GM21390 (cell line): Measurements from ENCODE around the gene MMP28.

Experiments used
- ATAC-seq: cut with Tn5 transposase; IDR thresholded peaks from one replicate; pipeline ENCODE4 v1.9.1; 2021; ENCODE audit not compliant: unreplicated experiment

The MMP28 gene

DNA sequence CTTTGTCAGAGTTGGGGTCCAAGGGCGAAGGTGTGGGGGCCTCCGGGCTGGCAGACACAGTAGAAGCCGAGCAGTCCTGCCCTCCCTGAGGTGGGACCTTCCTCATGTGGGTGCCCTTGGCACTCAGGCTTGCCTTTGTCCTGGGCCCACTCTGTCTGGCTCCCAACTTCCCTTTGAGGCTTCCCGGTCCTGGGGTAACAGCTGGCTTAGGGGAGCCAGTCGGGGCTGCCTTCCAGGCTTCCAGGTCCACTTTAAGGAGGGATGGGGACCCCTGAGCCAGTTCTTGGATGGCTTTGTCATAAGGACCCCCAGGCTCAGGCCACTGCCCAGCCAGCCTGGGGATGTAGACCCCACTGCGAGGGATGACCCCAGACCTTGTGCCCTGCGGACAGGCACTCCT is 50.2 kb downstream of the MMP28 start:
- no peak for ATAC-seq

DNA sequence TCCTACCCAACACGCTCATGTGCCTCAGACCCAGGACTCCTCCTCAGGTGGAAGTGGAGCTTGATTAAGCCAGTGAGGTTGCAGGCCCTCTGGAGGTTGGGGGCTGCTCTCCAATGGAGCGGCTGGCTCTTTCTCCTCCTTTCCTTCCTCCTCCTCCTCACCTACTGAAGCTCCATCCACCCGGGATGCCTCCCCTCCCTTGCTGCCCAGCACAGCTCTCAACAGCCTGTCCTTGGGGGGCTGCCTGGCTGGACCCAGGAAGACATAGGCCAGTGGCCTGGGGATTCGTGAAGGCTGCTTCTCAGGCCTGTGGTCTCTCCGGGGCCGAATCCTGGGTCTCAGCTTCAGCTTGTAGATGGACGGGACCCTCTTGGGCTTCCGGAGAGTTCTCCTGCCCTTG is 50.6 kb downstream of the MMP28 start:
- no peak for ATAC-seq

DNA sequence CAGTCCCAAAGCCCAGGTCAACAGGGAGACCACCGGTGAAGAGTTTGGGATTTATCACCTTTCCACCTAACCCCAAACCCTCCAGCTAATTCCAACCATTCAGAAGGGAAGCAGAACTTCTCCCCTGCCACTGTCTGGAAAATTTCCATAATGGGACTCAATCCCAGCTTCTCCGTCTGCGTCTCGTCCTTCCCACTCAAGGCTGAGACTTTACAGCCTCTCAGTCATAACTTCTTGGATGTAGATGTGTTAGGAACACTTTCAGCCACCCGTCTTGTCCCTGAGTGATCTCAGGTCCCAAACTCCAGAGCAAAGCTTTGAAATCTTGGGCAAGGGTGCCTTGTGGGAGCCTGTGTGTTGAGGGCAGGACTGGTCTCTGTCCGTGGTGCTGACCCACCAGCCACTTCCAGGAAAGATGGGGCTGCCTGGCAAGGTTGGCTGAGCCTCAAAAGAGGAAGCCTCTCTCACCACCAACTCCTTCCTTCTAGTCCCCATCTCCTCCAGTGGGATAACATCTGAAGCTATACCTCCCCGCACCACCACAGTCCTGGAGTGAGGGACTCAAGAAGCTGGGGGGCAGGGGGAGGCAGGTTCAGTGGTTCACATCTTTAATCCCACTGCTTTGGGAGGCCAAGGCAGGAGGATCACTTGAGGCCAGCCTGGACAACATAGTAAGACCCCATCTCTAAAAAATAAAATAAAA is 51.7 kb downstream of the MMP28 start:
- no peak for ATAC-seq

DNA sequence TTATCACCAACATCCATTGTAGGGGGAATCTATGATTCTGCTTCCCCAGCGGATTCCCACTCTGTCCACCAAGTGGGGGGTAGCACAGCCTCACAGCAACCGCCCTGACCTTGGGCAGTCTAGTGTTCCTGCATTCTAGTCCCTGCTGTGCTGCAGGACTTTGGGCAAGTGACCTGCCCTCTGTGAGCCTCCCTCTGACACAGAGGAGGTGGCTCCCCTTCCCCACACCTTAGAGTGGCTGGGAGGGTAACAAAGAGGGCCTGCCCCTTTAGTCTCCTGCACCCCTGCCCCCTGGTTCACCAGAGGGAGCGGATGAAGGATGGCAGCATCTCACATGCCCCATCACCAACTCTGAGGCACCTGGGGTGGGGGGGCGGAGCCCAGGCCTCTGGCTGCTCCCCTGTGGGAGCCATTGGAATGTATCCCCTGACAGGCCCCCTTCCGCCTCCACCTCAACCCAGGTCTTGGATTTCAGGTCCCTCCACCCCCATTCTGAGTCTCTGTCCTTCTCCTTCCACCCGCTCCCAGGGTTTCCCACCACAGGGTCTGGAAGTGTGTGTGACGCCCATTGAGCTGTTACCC is 52.5 kb downstream of the MMP28 start:
- ATAC-seq = no peak

DNA sequence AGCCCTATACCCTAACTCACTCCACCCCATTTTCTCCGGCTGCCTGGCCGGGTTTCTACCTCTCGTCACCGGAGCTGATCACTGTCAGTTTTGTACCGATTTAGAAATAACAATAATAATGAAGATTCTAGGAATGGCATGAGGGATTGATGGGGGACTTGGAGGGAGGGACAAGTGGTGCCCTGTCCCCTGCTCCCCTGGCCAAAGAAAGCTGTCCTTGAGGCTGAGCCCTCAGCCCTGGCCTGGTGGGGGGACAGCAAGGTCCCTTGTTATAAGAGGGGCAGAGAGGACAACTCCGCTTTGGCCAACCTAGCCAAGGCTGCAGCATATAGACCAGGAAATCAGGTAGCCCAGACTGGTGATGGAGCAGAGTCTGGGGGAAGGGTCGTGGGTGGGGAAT is 52.9 kb downstream of the MMP28 start:
- no peak for ATAC-seq

DNA sequence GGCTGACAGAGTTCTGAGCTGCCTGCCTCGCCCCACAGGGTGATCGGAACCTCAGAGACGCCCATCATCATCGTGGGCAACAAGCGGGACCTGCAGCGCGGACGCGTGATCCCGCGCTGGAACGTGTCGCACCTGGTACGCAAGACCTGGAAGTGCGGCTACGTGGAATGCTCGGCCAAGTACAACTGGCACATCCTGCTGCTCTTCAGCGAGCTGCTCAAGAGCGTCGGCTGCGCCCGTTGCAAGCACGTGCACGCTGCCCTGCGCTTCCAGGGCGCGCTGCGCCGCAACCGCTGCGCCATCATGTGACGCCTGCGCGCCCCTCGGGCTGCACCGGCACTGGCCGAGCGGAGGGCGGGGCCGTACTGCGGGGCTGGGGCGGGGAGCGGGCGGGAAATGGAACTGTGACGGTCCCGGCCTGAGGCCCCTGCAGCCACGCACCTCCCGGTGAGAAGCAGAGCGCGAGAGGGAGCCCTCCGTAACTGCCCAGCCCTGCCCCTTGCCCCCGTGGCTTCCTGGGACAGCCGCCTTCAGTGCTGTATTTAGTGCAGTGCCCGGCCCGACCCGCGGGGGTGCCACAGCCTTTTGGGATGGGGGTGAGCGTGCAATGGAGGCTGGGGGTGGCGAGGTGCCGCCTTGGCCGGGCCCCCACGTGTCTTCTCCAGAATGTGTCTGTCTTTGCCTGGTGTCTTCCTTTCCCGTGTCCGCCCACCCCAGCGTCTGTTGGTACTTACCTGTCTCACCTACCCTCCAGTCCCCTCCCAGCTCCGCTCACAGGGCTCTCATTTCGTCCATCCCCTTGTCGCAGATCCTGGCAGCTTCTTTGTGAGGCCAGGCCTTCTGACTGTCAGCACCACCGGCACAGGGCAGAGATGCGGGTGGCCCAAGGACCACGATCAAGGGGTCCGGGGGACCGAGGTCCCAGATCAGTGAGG is 54.2 kb downstream of the MMP28 start:
- ATAC-seq = no peak

- no peak for ATAC-seq
Measured at GRCh38 chr17:35740216-35740615, 55.2 kb downstream of the MMP28 start.

DNA sequence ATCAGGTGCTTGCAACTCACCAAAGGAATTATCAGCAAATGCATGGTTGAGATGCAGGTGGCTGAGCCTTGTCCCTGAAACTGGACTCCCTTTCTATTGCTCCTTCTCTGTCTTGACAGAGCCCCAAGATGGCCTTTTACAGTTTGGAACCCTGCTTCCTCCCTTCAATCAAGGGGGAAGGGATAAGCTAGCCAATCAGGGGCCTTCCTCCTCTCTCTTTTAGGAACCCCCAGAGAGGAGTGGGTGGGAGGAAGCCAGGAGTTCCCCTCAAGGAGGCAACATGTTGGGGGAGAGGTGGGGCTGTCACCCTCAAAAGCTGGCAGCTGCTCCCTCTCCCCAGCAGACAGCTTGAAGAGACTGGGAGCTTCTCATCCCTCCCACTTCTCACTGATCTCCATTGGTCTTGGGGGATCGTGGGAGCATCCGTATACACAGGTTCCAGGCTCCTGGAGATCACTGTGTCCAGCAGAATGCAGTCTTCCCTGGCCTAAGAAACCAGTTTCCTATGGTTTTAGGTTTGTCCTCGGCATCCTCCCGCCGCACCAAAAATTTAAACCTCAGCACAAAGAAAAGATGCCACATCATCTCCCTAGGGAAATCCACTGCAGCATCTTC is 56.8 kb downstream of the MMP28 start:
- no peak for ATAC-seq

GRCh38 chr17:35736236-35736635 is 59.2 kb downstream of the MMP28 start:
- ATAC-seq = no peak

GRCh38 chr17:35735036-35735805 is 60.2 kb downstream of the MMP28 start:
- no peak for ATAC-seq

DNA sequence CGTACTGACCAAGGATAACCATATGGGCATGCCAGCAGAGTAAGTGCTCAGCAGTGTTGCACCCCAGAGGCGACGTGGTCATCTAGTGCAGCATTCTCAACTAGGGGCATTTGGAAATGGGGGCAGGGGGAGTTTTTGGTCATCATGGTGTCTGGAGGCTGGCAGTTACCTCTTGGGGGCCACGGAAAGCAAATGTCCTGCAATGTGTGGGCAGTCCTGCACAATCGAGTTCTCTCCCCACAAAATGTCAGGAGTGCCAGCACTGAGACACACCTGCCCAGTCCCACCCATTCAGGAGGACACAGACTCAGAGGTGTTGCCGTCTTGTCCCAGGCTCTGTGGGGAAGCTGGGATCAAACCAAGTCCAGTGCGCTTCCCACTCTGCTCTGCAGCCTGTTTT is 61.0 kb downstream of the MMP28 start:
- ATAC-seq = no peak

- ATAC-seq = no peak
Measured at GRCh38 chr17:35733366-35733765, 62.1 kb downstream of the MMP28 start.

GRCh38 chr17:35732806-35733136 is 62.7 kb downstream of the MMP28 start:
- ATAC-seq = no peak

GRCh38 chr17:35731917-35732805 is 63.3 kb downstream of the MMP28 start:
- ATAC-seq = no peak

- no peak for ATAC-seq
Measured at GRCh38 chr17:35731239-35731916, 64.1 kb downstream of the MMP28 start, which contains the start of gene RASL10B. Gene RASL10B, plus strand, starts transcription at chr17:35731639. Its CDS starts 3,546 bp downstream, at chr17:35735185.

GRCh38 chr17:35730400-35731005 is 64.9 kb downstream of the MMP28 start:
- ATAC-seq = no peak

GRCh38 chr17:35729405-35729833 is 66.0 kb downstream of the MMP28 start:
- no peak for ATAC-seq

DNA sequence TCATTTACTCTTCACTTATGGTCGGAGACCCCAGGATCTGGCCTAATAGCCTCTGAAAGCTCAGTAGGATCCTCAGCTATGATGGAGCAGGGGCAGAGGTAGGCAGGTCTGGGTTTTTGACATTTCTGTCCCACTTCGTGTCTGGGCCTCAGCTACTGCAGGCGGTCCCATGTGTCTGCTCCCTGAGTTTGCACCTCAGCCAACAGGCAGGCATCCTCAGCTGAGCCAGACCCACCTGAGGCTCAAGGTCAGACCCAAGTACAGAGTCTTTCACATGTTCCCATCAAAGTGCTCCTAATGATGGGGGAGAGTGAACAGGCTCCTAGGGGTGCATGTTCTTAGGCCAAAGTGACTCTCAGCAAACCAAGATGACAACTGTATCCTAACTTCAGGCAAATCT is 66.9 kb downstream of the MMP28 start:
- no peak for ATAC-seq

DNA sequence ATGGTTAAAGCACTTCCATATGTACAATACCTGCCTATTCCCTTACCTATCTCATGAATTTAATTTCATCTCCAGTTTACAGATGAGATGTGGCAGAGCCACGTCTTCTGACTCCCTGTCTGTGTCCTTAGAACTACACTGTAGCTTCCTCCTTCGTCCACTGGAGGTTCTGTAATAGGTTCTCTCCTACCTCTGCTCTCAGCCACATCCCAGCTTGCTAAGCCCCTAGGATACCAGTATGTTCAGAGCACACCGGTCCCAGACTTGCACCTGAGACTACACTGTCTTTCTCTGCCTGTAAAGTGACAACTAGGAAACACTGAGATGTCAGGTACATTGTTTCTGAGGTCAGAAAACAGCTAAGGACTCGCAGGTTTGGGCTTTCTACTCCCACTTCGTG is 67.8 kb downstream of the MMP28 start:
- no peak for ATAC-seq
